T-helper 2 cell treated with Interferon-gamma antibody and Interleukin-4, amounts not matched to agents 5 μg/mL and 100 μg/mL, for 36 hours (primary cell): ENCODE results near the gene FLVCR1.

Experiments
- DNase-seq: peaks from one replicate; pipeline ENCODE4 v3.0.0; 2021; ENCODE audit warnings: low spot score
- H3K27ac Mint-ChIP-seq: one replicate; pipeline ENCODE4 v1.8.0; 2021; ENCODE audit warnings: mild to moderate bottlenecking, mixed read lengths
- H3K27me3 Mint-ChIP-seq: one replicate; pipeline ENCODE4 v1.8.0; 2021; ENCODE audit warnings: low read depth, mixed read lengths
- H3K36me3 Mint-ChIP-seq: one replicate; pipeline ENCODE4 v1.8.0; 2021; ENCODE audit warnings: low read depth, mixed read lengths
- H3K4me1 Mint-ChIP-seq: one replicate; pipeline ENCODE4 v1.8.0; 2021; ENCODE audit warnings: low read depth, mixed read lengths
- H3K4me3 Mint-ChIP-seq: one replicate; pipeline ENCODE4 v1.8.0; 2022; ENCODE audit warnings: mild to moderate bottlenecking, moderate library complexity, mixed read lengths
- H3K9me3 Mint-ChIP-seq: one replicate; pipeline ENCODE4 v1.8.0; 2021; ENCODE audit warnings: mixed read lengths

Gene FLVCR1

GRCh38 chr1:212937034-212937433 lies 79.0 kb downstream of the FLVCR1 start:
- Mint-ChIP-seq H3K4me3 (no peak overlapping the region), H3K27me3 (peaks cover 7% of the 10 kb centered on the region), H3K36me3 (no peaks in the 10 kb centered on the region), H3K27ac (no peak overlapping the region), H3K9me3 (no peaks in the 10 kb centered on the region), H3K4me1 (peaks cover 5% of the 10 kb centered on the region)
- DNase-seq: no peak

- H3K27me3 Mint-ChIP-seq: peaks cover 7% of the 10 kb centered on the region
- no peak overlapping the region for H3K4me3 Mint-ChIP-seq
- peaks cover 5% of the 10 kb centered on the region for H3K4me1 Mint-ChIP-seq
- DNase-seq: no peak
- no peak overlapping the region for H3K27ac Mint-ChIP-seq
- H3K9me3 Mint-ChIP-seq: no peaks in the 10 kb centered on the region
- no peaks in the 10 kb centered on the region for H3K36me3 Mint-ChIP-seq
Measured at GRCh38 chr1:212938846-212939245, 80.8 kb downstream of the FLVCR1 start.

- no peak overlapping the region for H3K4me3 Mint-ChIP-seq
- no peak overlapping the region for H3K27ac Mint-ChIP-seq
- H3K4me1 Mint-ChIP-seq: peaks cover 5% of the 10 kb centered on the region
- peaks cover 11% of the 10 kb centered on the region for H3K27me3 Mint-ChIP-seq
- no peaks in the 10 kb centered on the region for H3K9me3 Mint-ChIP-seq
- DNase-seq: no peak
- H3K36me3 Mint-ChIP-seq: no peaks in the 10 kb centered on the region
Measured at GRCh38 chr1:212941452-212941851, 83.4 kb downstream of the FLVCR1 start.

- DNase-seq: no peak
- Mint-ChIP-seq H3K4me3 (no peak overlapping the region), H3K27me3 (peaks cover 11% of the 10 kb centered on the region), H3K9me3 (no peaks in the 10 kb centered on the region), H3K36me3 (no peaks in the 10 kb centered on the region), H3K4me1 (peaks cover 4% of the 10 kb centered on the region), H3K27ac (no peak overlapping the region)
Measured at GRCh38 chr1:212942679-212943392, 84.8 kb downstream of the FLVCR1 start.

DNA sequence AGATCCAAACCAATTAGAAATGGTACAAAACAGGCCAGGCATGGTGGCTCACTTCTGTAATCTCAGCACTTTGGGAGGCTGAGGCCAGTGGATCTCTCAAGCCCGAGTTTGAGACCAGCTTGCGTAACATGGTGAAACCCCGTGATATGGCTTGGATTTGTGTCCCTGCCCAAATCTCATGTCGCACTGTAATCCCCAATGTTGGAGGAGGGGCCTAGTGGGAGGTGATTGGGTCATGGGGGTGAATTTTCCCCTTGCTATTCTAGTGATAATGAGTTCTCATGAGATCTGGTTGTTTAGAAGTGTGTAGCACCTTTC lies 85.3 kb downstream of the FLVCR1 start:
- DNase-seq: no peak
- H3K9me3 Mint-ChIP-seq: peaks cover 3% of the 10 kb centered on the region
- H3K4me1 Mint-ChIP-seq: no peaks in the 10 kb centered on the region
- H3K4me3 Mint-ChIP-seq: no peak overlapping the region
- H3K36me3 Mint-ChIP-seq: no peaks in the 10 kb centered on the region
- H3K27me3 Mint-ChIP-seq: peaks cover 14% of the 10 kb centered on the region
- no peak overlapping the region for H3K27ac Mint-ChIP-seq

GRCh38 chr1:212944229-212944901 lies 86.3 kb downstream of the FLVCR1 start:
- Mint-ChIP-seq H3K4me1 (no peaks in the 10 kb centered on the region), H3K4me3 (no peak overlapping the region), H3K36me3 (no peaks in the 10 kb centered on the region), H3K27me3 (peaks cover 24% of the 10 kb centered on the region), H3K9me3 (peaks cover 6% of the 10 kb centered on the region), H3K27ac (no peak overlapping the region)
- no peak for DNase-seq

GRCh38 chr1:212945056-212945455 lies 87.0 kb downstream of the FLVCR1 start:
- peaks cover 6% of the 10 kb centered on the region for H3K9me3 Mint-ChIP-seq
- DNase-seq: no peak
- peaks cover 28% of the 10 kb centered on the region for H3K27me3 Mint-ChIP-seq
- no peaks in the 10 kb centered on the region for H3K36me3 Mint-ChIP-seq
- no peak overlapping the region for H3K4me3 Mint-ChIP-seq
- no peak overlapping the region for H3K27ac Mint-ChIP-seq
- H3K4me1 Mint-ChIP-seq: peaks cover 3% of the 10 kb centered on the region

DNA sequence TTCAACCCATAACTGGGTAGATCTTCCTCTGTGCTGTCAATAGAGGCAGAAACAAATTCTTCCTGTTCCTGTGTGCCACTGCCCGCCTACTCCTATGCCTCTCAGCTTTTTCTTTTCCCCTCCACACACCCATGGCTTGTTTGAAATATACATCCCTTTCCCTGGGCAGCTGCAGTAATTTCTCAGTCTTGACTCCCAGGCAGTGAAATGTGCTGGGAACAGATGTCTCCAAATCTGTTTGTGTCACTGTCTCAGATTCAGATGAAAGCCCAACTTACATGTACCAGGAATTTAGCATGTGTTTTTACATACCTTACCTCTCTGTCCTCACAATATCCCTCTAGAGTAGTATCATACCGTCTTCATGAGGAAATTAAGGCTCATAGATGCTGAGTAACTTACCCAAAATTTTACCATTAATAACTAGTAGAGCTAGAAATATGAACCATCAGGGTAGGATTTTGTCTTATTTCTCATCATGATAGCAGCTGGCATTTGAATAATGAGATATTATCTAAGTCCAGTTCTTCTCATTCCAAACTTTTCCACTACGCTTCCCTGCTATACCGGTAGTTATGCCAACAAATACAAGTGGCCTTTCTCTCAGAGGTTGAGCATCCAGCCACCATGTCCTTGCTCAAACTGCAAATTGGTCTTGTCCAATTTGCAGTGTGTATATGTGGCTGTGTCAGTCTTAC lies 87.5 kb downstream of the FLVCR1 start:
- H3K4me1 Mint-ChIP-seq: peaks cover 6% of the 10 kb centered on the region
- H3K36me3 Mint-ChIP-seq: peaks cover 1% of the 10 kb centered on the region
- H3K4me3 Mint-ChIP-seq: no peak overlapping the region
- DNase-seq: no peak
- H3K27me3 Mint-ChIP-seq: peaks cover 28% of the 10 kb centered on the region
- peaks cover 6% of the 10 kb centered on the region for H3K9me3 Mint-ChIP-seq
- no peak overlapping the region for H3K27ac Mint-ChIP-seq

DNA sequence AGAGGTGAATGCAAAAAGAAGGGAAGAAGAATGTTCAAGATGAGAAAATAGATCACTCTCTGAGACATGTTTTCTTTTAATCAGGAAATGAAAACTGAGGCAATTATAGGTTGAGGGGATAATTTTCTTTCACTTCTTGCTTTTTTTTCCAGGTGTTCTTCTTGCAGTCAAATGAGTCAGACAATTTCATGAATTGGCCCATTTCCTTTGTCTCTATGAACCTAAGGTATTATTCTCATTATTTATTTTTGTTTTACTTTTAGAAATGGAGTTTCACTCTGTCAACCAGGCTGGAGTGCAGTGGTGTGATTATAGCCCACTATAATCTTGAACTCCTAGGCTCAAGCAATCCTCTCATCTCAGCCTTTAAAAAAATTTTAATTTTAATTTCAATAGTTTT lies 88.8 kb downstream of the FLVCR1 start:
- peaks cover 30% of the 10 kb centered on the region for H3K27me3 Mint-ChIP-seq
- no peak overlapping the region for H3K4me3 Mint-ChIP-seq
- H3K27ac Mint-ChIP-seq: no peak overlapping the region
- peaks cover 6% of the 10 kb centered on the region for H3K4me1 Mint-ChIP-seq
- no peak for DNase-seq
- H3K9me3 Mint-ChIP-seq: peaks cover 6% of the 10 kb centered on the region
- H3K36me3 Mint-ChIP-seq: peaks cover 1% of the 10 kb centered on the region
